ENCODE data around the gene ODAD4.

Gene ODAD4

DNA sequence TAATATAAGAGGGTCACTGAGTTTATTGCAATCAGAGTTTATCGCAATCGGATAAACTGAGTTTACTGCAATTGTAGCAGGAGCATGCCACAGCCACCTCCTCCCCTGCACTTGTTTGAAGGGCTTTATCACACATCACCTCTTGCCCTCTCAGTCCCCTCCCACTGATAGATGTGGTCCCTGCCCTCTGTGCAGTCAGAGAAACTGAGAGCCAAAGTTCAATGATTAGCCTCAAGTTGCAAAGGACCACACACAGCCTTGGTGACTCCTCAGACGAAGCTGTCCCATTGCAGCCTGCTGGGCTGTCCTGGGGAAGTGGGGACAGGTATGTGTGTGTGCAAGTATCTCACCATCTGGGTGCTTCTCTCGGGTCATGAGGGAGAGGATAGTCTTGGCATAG lies 25.2 kb upstream of the ODAD4 start (continued):
- TF ChIP-seq ZNF8 (CRISPR knock-in tag; IDR thresholded peaks at IDR 0.05) (no peak), RARB (CRISPR knock-in tag; IDR thresholded peaks at IDR 0.05) (no peak), ESRRG (CRISPR knock-in tag; IDR thresholded peaks at IDR 0.05) (no peak), TCF4 (CRISPR knock-in tag; IDR thresholded peaks at IDR 0.05; ENCODE audit: borderline replicate concordance) (no peak), PPARA (CRISPR knock-in tag; IDR thresholded peaks at IDR 0.05; ENCODE audit: borderline replicate concordance) (no peak), ZC3H10 (CRISPR knock-in tag; IDR thresholded peaks at IDR 0.05) (no peak), BACH2 (CRISPR knock-in tag; IDR thresholded peaks at IDR 0.05; ENCODE audit: borderline replicate concordance) (no peak), SNAI2 (CRISPR knock-in tag; IDR thresholded peaks at IDR 0.05) (no peak), ISL1 (CRISPR knock-in tag; IDR thresholded peaks at IDR 0.05) (no peak)

DNA sequence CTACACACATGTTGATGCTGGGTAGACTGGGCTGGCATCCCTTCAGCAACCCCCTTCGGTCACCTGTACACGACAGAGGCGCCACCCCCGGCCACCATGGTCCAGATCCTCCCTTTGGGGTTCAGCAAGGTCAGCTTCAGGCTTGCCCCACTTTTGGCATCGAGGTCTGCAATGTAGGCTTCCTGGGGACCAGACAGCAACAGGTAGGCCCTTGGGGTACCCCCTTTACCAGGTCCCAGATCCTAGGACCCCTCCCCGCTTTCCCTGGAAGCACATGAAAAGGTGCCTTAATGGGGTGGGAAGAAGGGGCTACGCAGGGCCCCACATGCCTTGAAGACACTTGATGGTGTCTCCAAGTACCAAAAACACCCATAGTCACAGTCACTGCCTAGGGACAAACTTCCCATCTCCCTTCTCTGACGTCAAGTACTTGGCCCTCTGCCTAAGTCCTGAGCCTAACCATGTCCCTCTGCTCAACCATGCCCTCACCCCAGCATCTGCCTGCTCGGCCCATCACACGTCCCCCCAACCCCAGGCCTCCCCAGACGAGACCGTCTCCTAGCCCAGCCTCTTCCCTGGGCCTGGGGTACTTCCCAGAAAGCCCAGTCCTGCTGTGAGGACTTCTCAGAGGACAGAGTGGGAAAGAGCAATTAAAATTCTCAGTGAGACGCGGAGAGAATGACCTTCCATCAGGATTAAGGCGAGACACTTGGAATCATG lies 23.8 kb upstream of the ODAD4 start:
- ATAC-seq, result peak; percentile 51
- TF ChIP-seq GLIS3 (CRISPR knock-in tag; IDR thresholded peaks at IDR 0.05), result no peak
- TF ChIP-seq ZFP3 (CRISPR knock-in tag; IDR thresholded peaks at IDR 0.05), result 0 out of 2 replicates have a peak, but pooled peaks have one; percentile 19
- no peak for TF ChIP-seq TOX (CRISPR knock-in tag; IDR thresholded peaks at IDR 0.05; ENCODE audit: borderline replicate concordance)
- no peak for TF ChIP-seq ESRRG (CRISPR knock-in tag; IDR thresholded peaks at IDR 0.05)
- no peak for TF ChIP-seq RARB (CRISPR knock-in tag; IDR thresholded peaks at IDR 0.05)
- TF ChIP-seq PPARA (CRISPR knock-in tag; IDR thresholded peaks at IDR 0.05; ENCODE audit: borderline replicate concordance), result no peak
- TF ChIP-seq ISL1 (CRISPR knock-in tag; IDR thresholded peaks at IDR 0.05), result no peak

DNA sequence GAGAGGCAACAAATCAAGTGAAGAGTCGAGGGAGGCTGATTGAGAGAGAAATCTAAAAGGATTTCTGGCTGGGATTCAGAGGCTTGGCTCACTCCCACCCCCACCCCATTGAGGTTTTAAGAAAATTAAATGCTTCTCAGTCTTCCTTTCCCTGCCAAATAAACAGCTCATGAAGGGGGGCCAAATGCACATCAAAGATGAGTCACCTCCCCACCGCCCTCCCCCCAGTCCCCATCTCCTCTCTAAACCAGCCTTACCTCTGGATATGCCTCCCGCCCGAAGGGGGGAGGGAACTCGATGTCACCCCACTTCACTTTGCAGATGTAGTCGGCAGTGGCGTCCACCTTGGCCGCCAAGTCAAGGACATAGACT lies 23.2 kb upstream of the ODAD4 start:
- TF ChIP-seq ESRRG (CRISPR knock-in tag; IDR thresholded peaks at IDR 0.05), result no peak
- TF ChIP-seq RARB (CRISPR knock-in tag; IDR thresholded peaks at IDR 0.05), result 0 out of 2 replicates have a peak, but pooled peaks have one; percentile 38
- TF ChIP-seq, protein P1, sequence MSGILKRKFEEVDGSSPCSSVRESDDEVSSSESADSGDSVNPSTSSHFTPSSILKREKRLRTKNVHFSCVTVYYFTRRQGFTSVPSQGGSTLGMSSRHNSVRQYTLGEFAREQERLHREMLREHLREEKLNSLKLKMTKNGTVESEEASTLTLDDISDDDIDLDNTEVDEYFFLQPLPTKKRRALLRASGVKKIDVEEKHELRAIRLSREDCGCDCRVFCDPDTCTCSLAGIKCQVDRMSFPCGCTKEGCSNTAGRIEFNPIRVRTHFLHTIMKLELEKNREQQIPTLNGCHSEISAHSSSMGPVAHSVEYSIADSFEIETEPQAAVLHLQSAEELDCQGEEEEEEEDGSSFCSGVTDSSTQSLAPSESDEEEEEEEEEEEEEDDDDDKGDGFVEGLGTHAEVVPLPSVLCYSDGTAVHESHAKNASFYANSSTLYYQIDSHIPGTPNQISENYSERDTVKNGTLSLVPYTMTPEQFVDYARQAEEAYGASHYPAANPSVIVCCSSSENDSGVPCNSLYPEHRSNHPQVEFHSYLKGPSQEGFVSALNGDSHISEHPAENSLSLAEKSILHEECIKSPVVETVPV (CRISPR knock-in tag; IDR thresholded peaks at IDR 0.05), result no peak
- TF ChIP-seq, protein P2, sequence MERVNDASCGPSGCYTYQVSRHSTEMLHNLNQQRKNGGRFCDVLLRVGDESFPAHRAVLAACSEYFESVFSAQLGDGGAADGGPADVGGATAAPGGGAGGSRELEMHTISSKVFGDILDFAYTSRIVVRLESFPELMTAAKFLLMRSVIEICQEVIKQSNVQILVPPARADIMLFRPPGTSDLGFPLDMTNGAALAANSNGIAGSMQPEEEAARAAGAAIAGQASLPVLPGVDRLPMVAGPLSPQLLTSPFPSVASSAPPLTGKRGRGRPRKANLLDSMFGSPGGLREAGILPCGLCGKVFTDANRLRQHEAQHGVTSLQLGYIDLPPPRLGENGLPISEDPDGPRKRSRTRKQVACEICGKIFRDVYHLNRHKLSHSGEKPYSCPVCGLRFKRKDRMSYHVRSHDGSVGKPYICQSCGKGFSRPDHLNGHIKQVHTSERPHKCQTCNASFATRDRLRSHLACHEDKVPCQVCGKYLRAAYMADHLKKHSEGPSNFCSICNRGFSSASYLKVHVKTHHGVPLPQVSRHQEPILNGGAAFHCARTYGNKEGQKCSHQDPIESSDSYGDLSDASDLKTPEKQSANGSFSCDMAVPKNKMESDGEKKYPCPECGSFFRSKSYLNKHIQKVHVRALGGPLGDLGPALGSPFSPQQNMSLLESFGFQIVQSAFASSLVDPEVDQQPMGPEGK (CRISPR knock-in tag; IDR thresholded peaks at IDR 0.05; ENCODE audit: borderline replicate concordance), result peak; percentile 79; the same call in 1 of the 2 replicates
- TF ChIP-seq ZFP3 (CRISPR knock-in tag; IDR thresholded peaks at IDR 0.05), result no peak
- TF ChIP-seq TOX (CRISPR knock-in tag; IDR thresholded peaks at IDR 0.05; ENCODE audit: borderline replicate concordance), result peak; percentile 64; the same call in 1 of the 2 replicates
- TF ChIP-seq, protein P3, sequence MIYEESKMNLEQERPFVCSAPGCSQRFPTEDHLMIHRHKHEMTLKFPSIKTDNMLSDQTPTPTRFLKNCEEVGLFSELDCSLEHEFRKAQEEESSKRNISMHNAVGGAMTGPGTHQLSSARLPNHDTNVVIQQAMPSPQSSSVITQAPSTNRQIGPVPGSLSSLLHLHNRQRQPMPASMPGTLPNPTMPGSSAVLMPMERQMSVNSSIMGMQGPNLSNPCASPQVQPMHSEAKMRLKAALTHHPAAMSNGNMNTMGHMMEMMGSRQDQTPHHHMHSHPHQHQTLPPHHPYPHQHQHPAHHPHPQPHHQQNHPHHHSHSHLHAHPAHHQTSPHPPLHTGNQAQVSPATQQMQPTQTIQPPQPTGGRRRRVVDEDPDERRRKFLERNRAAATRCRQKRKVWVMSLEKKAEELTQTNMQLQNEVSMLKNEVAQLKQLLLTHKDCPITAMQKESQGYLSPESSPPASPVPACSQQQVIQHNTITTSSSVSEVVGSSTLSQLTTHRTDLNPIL (CRISPR knock-in tag; IDR thresholded peaks at IDR 0.05; ENCODE audit: low read depth), result 0 out of 2 replicates have a peak, but pooled peaks have one; percentile 21
- no peak for TF ChIP-seq TCF4 (CRISPR knock-in tag; IDR thresholded peaks at IDR 0.05; ENCODE audit: borderline replicate concordance)
- no peak for TF ChIP-seq ZNF565 (CRISPR knock-in tag; conservative IDR thresholded peaks at IDR 0.05; ENCODE audit: low read depth)
- TF ChIP-seq ISL1 (CRISPR knock-in tag; IDR thresholded peaks at IDR 0.05), result peak; percentile 97
- TF ChIP-seq, protein P4, sequence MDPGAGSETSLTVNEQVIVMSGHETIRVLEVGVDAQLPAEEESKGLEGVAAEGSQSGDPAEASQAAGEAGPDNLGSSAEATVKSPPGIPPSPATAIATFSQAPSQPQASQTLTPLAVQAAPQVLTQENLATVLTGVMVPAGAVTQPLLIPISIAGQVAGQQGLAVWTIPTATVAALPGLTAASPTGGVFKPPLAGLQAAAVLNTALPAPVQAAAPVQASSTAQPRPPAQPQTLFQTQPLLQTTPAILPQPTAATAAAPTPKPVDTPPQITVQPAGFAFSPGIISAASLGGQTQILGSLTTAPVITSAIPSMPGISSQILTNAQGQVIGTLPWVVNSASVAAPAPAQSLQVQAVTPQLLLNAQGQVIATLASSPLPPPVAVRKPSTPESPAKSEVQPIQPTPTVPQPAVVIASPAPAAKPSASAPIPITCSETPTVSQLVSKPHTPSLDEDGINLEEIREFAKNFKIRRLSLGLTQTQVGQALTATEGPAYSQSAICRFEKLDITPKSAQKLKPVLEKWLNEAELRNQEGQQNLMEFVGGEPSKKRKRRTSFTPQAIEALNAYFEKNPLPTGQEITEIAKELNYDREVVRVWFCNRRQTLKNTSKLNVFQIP (CRISPR knock-in tag; IDR thresholded peaks at IDR 0.05; ENCODE audit: borderline replicate concordance, low read depth), result no peak
- no peak for TF ChIP-seq CSDC2 (CRISPR knock-in tag; IDR thresholded peaks at IDR 0.05)
- no peak for TF ChIP-seq GLIS3 (CRISPR knock-in tag; IDR thresholded peaks at IDR 0.05)
- TF ChIP-seq SNAI2 (CRISPR knock-in tag; IDR thresholded peaks at IDR 0.05), result no peak
- ATAC-seq, result peak; percentile 67

DNA sequence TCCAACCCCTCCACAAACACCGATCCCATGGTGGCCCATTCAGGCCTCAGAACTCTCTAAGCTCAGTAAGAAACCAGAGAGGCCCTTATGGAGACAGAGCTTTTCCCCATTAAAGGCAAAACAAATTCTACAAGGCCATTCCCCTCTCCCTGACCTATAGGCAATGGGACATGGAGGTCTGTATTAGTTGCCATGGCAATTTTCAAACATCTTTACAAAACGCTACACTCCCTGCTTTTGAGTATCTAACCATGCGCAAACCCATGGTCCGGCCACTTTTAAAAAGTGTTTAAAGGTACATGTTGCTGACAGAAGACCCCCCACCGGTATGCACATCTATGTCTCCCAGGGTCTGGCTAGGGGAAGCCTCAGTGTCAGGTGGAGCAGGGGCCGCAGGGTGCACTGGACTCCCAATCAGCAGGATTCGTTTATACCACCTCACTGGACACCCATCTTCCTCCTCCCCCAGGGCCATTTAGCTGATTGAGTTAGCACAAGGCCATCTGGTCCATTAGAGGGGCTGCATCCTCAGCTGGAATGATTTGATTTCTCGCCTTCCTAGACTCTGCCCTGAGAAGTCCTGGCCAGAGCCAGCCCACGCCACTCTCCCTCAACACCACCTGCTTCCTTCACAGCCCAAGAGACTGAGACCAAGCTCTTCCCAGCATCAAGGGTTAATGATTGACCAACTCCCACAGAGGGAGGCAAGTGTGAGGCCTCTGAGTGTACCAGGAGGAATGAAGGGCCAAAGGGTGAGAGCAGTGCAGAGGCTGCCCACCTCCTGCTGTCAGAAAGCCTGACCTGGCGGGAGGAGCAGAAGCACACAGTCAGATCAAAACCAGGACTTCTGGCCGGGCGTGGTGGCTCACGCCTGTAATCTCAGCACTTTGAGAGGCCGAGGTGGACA lies 22.5 kb upstream of the ODAD4 start:
- peak; percentile 21 for ATAC-seq
- no peak for TF ChIP-seq ZNF565 (CRISPR knock-in tag; conservative IDR thresholded peaks at IDR 0.05; ENCODE audit: low read depth)
- TF ChIP-seq, protein P1 (CRISPR knock-in tag; IDR thresholded peaks at IDR 0.05), result no peak
- TF ChIP-seq, protein P2 (CRISPR knock-in tag; IDR thresholded peaks at IDR 0.05; ENCODE audit: borderline replicate concordance), result no peak
- TF ChIP-seq TOX (CRISPR knock-in tag; IDR thresholded peaks at IDR 0.05; ENCODE audit: borderline replicate concordance), result no peak
- TF ChIP-seq ESRRG (CRISPR knock-in tag; IDR thresholded peaks at IDR 0.05), result no peak
- no peak for TF ChIP-seq PPARA (CRISPR knock-in tag; IDR thresholded peaks at IDR 0.05; ENCODE audit: borderline replicate concordance)
- no peak for TF ChIP-seq BACH2 (CRISPR knock-in tag; IDR thresholded peaks at IDR 0.05; ENCODE audit: borderline replicate concordance)
- peak; percentile 55; the same call in 1 of the 2 replicates for TF ChIP-seq SNAI2 (CRISPR knock-in tag; IDR thresholded peaks at IDR 0.05)
